Kidney (tissue), 14 donors: ENCODE data around the gene SEMA5A. TPM values are rescaled to one million over a fixed set of nuclear protein-coding genes. Genes with fewer than 3 reads are reported as not detected.

Experiments
- DNase-seq, 5 donors: peaks; one replicate each; pipeline ENCODE4 v3.0.0-alpha.2; 2013 to 2020
- FAIRE-seq: peaks from 2 replicates; lab custom pipeline; 2012; peaks lifted over from hg19 to GRCh38; lab: Jason Lieb, UNC
- H3K27ac ChIP-seq, 2 donors: one replicate each; pipeline ENCODE4 v1.7.0; 2013; ENCODE audit warnings: low read depth in 2 of 2, low read length in 2 of 2, inconsistent platforms in 1 of 2
- H3K27me3 ChIP-seq: one replicate; pipeline ENCODE4 v1.7.1; 2013; ENCODE audit warnings: low read length, inconsistent platforms; ENCODE audit not compliant: control insufficient read depth, insufficient read depth
- H3K36me3 ChIP-seq, 3 donors: one replicate each; pipeline versions ENCODE4 v1.7.0 to v1.7.1; 2013; ENCODE audit warnings: low read length in 3 of 3, control low read depth in 1 of 3, inconsistent platforms in 1 of 3; ENCODE audit not compliant: insufficient read depth in 3 of 3, control insufficient read depth in 2 of 3
- H3K4me1 ChIP-seq, 3 donors: one replicate each; pipeline versions ENCODE4 v1.7.0 to v1.7.1; 2013; ENCODE audit warnings: low read length in 3 of 3, inconsistent platforms in 1 of 3, low read depth in 1 of 3; ENCODE audit not compliant: control insufficient read depth in 2 of 3, insufficient read depth in 2 of 3
- H3K4me3 ChIP-seq, 3 donors: one replicate each; pipeline versions ENCODE4 v1.7.0 to v1.8.1; 2013; ENCODE audit warnings: low read length in 3 of 3, control low read depth in 1 of 3, inconsistent platforms in 1 of 3
- H3K9ac ChIP-seq, 3 donors: one replicate each; pipeline versions ENCODE4 v1.7.0 to v1.7.1; 2013; ENCODE audit warnings: low read length in 3 of 3, control low read depth in 1 of 3, inconsistent platforms in 1 of 3
- H3K9me3 ChIP-seq, 3 donors: one replicate each; pipeline versions ENCODE4 v1.7.0 to v1.7.1; 2013; ENCODE audit warnings: low read length in 3 of 3, control low read depth in 1 of 3, inconsistent platforms in 1 of 3; ENCODE audit not compliant: control insufficient read depth in 2 of 3, insufficient read depth in 1 of 3
- CTCF ChIP-seq: IDR thresholded peaks from 3 replicates; pipeline ENCODE4 v1.5.1; 2012; ENCODE audit warnings: mild to moderate bottlenecking, moderate library complexity, borderline replicate concordance; ENCODE audit not compliant: insufficient read depth; ENCODE audit errors: extremely low read depth
- intact Hi-C: fragments of 100-400 bp; cut with DNase I; formaldehyde crosslinking; loops from one replicate; pipeline ENCODE4 v1.11.1; 2022
- polyA plus RNA-seq: library from polyadenylated mRNA; stranded (reverse); fragments of 350-450 nt; fragmentation: Illumina TruSeq; extraction: RNeasy Lipid Tissue Mini Kit (QIAGEN cat#74804); gene quantifications from one replicate; pipeline ENCODE4 v1.2.3, GENCODE V29; 2014; ENCODE audit warnings: low read depth, low replicate concordance; ENCODE audit not compliant: insufficient read depth
- total RNA-seq: library from RNA; stranded (reverse); fragmentation: NEBNext Ultra II Directional; extraction: Animal tissue kit (Norgen Biotek cat#: 25700); gene quantifications from one replicate; pipeline ENCODE4 v1.2.1, GENCODE V29; 2021
- donor health status: control.
- donor health status: control.
- donor health status: control.
- donor health status: control.
- donor health status: control.
- donor health status: DM: yes; HTN: yes; CAD: no.
- donor health status: Normal renal cell carcinoma (clear cell type).

The SEMA5A gene
- total and polyA plus RNA-seq, 2 donors from 2014 or later: 7.9 to 23.3 TPM

- H3K27me3 ChIP-seq: no peaks in the 10 kb centered on the region
- FAIRE-seq: no peak
- intact Hi-C loops: no loop called here
These were observed 146.8 kb downstream of the SEMA5A start for GRCh38 chr5:9399094-9399493.

GRCh38 chr5:9398227-9398626 lies 147.6 kb downstream of the SEMA5A start:
- no peak for FAIRE-seq
- DNase-seq: no peak

More at GRCh38 chr5:9399094-9399493, 146.8 kb downstream of the SEMA5A start:
- Histone ChIP-seq H3K27ac (no peak overlapping the region), H3K9ac (no peak overlapping the region), H3K4me1 (no peaks in the 10 kb centered on the region), H3K4me3 (no peak overlapping the region), H3K36me3 (no peaks in the 10 kb centered on the region), H3K9me3 (no peaks in the 10 kb centered on the region)
- no peak for TF ChIP-seq CTCF
- DNase-seq: no peak

DNA sequence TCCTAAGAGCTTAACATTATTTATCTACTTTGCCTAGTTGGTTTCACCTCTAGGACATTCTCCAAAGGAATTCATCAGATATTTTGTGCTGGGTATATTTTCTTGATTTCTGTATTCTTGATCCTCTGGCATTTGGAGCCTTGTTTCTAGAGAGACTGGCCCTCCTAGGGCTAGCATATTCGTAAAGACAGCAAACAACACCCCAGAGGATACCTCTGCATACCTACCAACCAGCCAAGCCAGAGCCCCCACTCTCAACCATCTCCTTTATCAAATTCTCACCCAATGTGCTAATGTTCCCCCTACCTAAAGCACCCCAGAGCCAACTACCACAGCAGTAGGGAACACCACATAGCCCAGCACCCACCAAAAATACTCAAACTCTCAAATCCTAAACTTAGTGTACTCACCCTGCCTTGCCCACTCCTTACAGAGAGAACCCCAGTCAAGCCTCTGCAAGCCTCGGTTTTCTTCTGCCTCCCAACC lies 149.5 kb downstream of the SEMA5A start:
- no peak for DNase-seq
- TF ChIP-seq CTCF: no peak
- Histone ChIP-seq H3K27ac (no peak overlapping the region), H3K9ac (no peak overlapping the region), H3K4me1 (no peaks in the 10 kb centered on the region), H3K27me3 (no peaks in the 10 kb centered on the region), H3K9me3 (no peaks in the 10 kb centered on the region), H3K4me3 (no peak overlapping the region), H3K36me3 (no peaks in the 10 kb centered on the region)
- no peak for FAIRE-seq
- intact Hi-C loops: no loop called here

More at GRCh38 chr5:9398227-9398626, 147.6 kb downstream of the SEMA5A start:
- Histone ChIP-seq H3K4me1 (no peaks in the 10 kb centered on the region), H3K27ac (no peak overlapping the region), H3K27me3 (no peaks in the 10 kb centered on the region), H3K9me3 (no peaks in the 10 kb centered on the region), H3K4me3 (no peak overlapping the region), H3K36me3 (no peaks in the 10 kb centered on the region), H3K9ac (no peak overlapping the region)
- intact Hi-C loops: no loop called here
- TF ChIP-seq CTCF: no peak

GRCh38 chr5:9395706-9396105 lies 150.2 kb downstream of the SEMA5A start:
- Histone ChIP-seq H3K9ac (no peak overlapping the region), H3K36me3 (no peaks in the 10 kb centered on the region), H3K27me3 (no peaks in the 10 kb centered on the region), H3K9me3 (no peaks in the 10 kb centered on the region), H3K4me1 (no peaks in the 10 kb centered on the region), H3K27ac (no peak overlapping the region), H3K4me3 (no peak overlapping the region)
- peak in 1 of 5 donors; percentile 25 for DNase-seq
- intact Hi-C loops: no loop called here
- no peak for TF ChIP-seq CTCF
- no peak for FAIRE-seq
